ENCODE measurements around the gene ZNF768.

ZNF768 gene

GRCh38 chr16:30526137-30526822 is at the start of gene ZNF768:
ZNF768 (minus strand) TSS chr16:30526566; CDS start chr16:30526413, 153 bp downstream.
- DNase-seq, result no peak

DNA sequence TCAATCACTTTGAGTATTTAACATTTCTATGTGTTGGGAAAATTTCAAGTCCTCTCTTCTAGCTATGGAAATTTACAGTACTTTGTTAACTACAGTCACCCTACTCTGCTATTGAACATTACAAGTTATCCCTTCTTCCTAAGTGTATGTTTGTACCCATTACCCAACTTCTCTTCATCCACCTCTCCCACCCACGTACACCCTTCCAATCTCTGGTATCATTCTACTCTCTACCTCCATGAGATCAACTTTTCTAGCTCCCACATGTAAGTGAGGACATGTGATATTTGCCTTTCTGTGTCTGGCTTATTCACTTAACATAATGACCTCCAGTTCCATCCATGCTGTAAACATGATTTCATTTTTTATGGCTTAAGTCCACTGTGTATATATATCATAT is 48.3 kb upstream of the ZNF768 start:
- no peak for DNase-seq

DNA sequence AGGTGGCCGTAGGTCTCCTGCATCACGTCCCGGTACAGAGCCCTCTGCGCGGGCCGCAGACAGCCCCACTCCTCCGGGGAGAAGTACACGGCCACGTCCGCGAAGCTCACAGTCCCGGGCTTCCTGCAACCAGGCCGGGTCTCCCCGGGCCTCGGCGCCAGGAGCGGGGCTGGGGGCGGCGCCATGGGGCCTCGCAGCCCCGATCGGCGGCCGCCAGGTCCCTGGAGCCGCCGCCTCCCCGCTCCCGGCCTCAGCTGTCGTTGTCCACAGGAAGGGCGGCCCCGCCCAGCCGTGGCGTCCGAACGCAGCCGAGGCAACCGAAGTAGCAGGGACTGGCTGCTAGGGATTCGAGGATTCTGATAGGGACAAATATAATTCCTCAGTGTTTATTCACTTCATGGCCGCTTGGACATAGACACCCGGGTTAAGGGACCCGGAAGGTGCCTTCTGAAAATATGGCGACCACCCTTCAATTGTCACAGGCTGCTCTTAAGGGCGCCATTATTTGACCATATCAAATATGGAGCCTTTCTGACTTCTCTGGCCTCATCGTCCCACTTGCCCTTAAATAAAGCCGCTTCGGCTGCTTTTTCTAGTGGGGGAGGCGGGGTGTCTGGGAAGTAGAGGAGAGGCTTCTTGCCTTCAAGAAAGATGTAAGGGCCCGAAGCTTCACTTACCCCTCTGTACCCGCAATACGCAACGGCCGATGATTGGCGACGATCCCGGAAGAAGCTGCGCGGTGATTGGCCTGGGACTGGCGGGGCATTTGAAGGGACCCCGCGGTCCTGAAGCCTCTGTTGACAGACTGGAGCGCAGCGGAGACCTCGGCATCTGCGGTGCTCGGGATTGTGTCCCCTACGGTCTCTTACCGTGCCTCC is 45.3 kb upstream of the ZNF768 start, which contains the start of gene ZNF688:
Gene ZNF688 (minus strand): TSS at position 270 of the 878 bp plus-strand sequence. CDS start 85 bp downstream, at position 185.
- DNase-seq, result peak; percentile 99

DNA sequence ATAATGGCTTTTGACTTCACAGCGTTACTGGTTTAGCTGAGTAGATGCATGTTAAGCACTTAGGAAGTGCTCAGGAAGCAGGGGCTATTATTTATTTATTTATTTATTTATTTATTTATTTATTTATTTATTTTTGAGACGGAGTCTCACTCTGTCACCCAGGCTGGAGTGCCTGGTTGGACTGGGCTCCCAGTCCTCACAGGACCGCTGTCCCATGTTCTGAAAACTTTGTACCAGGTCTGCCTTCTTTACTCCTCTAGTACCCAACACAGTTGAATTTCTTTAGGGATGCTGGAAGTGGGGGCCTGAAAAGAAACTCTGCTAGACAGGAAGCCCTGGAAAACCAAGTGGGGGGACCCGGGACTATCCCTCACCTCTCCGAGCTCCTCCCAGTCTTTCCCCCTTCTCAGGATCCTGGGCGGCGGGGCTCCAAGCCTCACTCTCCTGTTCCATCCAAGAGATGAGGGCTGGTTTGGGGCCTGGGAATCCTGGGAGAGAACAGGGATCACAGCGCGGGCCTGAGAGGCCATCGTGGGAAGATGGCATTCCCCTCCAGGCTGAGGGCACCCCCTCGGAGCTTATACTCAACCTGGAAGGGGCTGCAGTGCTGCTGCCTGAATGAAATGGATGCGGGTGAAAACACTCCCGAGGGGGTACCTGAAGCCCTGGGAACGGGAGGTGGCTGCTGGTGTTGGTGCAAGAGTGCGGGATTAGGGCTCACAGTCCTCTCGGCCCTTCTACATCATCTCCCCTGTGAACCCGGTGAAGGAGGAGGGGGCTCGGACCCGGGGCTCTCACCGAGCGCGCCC is 44.5 kb upstream of the ZNF768 start:
- peak; percentile 60 for DNase-seq

GRCh38 chr16:30569746-30570635 is 43.6 kb upstream of the ZNF768 start:
- no peak for DNase-seq

- DNase-seq, result no peak
Observed at GRCh38 chr16:30569281-30569680, 42.9 kb upstream of the ZNF768 start.

DNA sequence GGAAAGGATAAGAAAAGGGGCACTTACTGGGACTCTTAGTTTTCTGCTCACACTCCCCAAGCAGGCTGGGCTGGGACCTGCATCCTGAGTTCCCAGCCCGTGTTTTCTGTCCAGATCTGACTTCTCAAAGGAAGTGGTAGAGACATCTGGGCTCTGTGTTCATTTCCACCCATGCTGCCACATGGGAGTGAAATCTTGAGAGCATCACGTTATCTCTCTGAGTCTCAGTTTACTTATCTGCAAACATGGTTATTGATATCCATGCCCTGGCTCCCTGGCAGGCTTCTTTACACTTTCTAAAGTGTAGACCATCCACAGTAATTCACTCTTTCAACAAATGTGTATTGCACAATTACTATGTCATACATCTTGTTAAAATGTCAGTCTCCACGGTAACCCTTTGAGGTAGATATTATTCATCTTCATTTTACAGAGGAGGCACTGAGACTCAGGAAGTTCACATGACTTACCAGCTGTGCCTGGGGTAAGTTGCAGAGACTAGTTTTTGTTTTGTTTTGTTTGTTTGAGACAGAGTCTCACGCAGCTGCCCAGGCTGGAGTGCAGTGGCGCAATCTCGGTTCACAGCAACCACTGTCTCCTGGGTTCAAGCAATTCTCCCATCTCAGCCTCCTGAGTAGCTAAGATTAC is 41.7 kb upstream of the ZNF768 start:
- no peak for DNase-seq

GRCh38 chr16:30567160-30567990 is 41.0 kb upstream of the ZNF768 start:
- DNase-seq, result no peak

DNA sequence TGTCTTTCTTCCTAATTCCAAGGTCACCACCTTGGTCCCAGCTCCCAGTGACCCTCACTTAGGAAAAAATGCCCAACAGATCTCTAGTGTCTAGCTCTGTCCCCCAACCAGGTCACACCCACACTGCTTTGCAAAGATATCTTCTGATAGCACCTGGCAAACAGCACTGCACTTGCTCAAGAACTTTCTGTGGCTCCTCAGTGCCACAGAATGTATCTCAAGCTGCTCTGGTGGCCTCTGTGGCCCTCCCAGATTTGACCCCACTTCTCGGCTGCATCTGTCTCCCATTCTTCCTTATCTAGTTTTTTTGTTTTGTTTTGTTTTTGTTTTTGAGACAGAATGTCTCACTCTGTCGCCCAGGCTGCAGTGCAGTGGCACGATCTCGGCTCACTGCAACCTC is 40.2 kb upstream of the ZNF768 start:
- DNase-seq, result no peak

- DNase-seq, result no peak
Observed at GRCh38 chr16:30565984-30566383, 39.6 kb upstream of the ZNF768 start.

GRCh38 chr16:30565526-30565925 is 39.2 kb upstream of the ZNF768 start:
- DNase-seq, result no peak

- DNase-seq, result no peak
Observed at GRCh38 chr16:30562021-30562420, 35.7 kb upstream of the ZNF768 start.

DNA sequence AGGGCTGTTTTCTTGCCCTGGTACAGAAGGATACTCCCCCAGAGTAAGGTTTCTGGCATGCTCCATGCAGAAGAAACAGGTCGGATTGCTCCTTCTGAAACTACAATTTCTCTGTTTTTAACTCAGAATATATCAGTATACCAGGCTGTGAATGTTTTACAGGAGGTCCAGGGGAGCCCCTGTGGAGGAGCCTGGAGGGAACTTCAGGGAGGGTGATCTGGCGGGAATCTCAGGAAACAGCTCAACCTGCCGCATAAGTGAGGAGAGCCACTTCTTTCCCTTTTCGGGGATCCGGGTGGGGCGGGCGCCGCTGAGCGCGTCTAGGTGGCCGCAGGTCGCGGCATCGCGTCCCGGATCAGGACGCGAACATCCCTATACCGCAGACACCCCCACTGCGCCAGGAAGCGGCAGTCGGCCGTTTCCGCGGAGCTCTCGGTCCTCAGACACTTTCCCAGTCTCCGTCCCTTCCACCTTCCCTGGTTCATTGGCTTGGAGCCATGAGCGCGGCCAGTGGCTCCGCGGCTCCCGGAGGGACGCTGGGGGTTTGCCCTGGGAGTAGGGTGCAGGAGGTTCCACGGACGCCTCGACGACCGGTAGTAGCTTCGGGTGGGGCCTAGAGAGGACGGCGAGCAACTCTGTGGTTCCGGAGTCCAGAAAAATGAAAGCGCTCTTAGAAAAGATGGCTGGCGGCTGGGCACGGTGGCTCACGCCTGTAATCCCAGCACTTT is 34.9 kb upstream of the ZNF768 start:
- no peak for DNase-seq

DNA sequence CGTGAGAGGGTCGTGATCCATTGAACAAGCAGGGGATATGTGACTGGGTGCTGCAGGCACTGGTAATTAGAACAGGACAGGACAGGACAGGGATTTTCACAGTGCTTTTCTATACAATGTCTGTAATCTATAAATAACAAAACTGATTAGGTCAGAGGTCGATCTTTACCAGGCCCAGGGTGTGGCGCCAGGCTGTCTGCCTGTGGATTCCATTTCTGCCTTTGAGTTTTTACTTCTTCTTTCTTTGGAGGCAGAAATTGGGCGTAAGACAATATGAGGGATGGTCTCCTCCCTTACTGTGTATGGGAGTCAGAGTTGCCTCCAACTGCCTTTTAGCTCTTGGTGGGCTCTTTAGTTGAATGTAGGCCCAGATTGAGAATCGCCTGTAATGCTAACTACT is 33.3 kb upstream of the ZNF768 start:
- DNase-seq, result no peak

GRCh38 chr16:30558789-30559377 is 32.5 kb upstream of the ZNF768 start:
- DNase-seq, result no peak

GRCh38 chr16:30557957-30558788 is 31.8 kb upstream of the ZNF768 start, which contains the start of gene ZNF764:
ZNF764 (minus strand) TSS chr16:30558374; CDS start chr16:30558182, 192 bp downstream.
- DNase-seq, result peak; percentile 96

DNA sequence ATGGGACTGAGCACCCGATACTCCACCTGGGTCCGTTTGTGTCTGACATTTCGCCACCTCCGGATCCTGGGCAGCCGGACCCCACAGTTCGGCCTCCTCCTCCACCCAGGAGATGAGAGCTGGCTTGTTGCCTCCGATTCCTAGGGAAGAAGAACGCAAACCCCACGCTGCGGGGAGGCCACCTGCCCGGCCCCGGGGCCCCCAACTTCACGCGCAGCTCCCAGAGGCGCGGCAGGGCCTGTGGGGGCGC is 31.3 kb upstream of the ZNF768 start:
- DNase-seq, result no peak

DNA sequence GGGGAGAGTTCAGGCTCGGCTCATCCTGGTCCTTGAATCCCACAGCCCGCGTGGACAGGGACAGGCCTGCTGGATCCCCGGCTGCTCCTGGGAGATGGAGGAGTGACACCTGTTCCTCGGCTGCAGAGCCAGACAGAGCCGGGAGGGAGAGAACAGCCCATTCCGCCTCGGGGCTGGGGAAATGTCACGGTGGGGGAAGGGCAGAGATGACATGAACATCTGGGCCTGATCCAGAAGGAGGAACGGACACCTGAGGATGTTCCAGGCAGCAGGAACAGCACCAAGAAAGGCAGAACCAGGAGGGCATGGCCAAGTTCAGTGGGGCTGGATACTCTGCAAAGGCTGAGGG is 29.7 kb upstream of the ZNF768 start:
- no peak for DNase-seq

Measured in DMS79 treated with DMSO at 0.1 percent for 48 hours (cell line).